Middle frontal gyrus (tissue), 1 donor: ENCODE measurements around the gene RRAS.
"Not testable (repeated sequence)": the region's sequence is repeated elsewhere in the genome, so short reads cannot be mapped to it uniquely, and the experiment has no call there.

Experiments
- DNase-seq: peaks from one replicate; pipeline ENCODE4 v3.0.0-alpha.2; 2015; ENCODE audit warnings: low spot score; ENCODE audit errors: extremely low spot score

RRAS gene

DNA sequence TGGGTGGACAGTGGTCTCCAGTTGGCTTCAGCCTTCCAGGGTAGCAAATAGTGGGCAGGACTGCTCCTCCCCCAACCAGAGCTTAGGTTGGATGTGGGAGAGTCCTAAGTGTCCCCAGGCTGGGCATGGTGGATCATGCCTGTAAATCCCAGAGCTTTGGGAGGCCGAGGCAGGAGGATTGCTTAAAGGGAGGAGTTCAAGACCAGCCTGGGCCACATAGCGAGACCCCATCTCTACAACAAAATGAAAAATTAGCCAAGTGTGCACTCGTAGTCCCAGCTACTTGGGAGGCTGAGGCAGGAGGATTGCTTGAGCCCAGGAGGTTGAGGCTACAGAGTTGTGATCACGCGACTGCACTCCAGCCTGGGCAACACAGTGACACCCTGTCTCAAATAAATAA, 7.4 kb downstream of the RRAS start:
- DNase-seq = no peak

GRCh38 chr19:49631610-49632192, 8.2 kb downstream of the RRAS start:
- no peak for DNase-seq

DNA sequence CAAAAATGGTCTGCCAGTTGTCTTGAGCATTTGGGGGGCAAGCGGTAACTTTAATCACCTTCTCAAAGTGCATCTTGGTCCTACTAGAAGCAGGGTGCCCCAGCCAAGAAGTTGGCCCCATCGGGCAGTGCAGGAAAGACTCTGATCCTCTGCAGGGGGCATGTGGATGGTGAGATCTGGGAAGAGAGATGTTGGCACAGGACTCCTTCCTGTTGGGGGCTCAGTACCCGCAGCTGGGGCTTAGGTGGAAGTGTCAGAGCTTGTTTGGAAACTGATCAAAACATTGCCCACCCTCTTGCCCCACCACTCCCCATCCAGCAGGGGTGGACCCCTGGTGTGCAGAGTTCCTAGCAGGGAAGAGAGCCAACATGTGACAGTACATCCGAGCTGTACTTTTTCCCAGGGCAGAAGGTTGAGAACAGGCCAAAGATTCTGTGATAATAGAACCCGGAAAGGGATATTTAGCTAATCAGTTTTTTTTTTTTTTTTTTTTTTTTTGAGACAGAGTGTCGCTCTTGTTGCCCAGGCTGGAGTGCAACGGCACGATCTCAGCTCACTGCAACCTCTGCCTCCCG, 8.8 kb downstream of the RRAS start:
- no peak for DNase-seq

DNA sequence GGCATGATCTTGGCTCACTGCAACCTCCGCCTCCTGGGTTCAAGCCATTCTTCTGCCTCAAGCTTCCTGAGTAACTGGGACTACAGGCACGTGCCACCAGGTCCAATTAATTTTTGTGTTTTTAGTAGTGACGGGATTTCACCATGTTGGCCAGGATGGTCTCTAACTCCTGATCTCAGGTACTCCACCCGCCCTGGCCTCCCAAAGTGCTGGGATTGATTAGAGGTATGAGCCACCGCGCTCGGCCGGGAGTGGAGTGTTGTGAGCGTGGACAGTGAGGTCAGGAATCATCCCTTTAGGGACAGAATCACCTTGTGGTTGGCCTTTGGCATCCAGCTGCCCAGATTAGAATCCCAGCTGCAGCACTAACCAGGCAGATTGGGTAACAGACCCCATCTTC, 10.3 kb downstream of the RRAS start:
- no peak for DNase-seq

DNA sequence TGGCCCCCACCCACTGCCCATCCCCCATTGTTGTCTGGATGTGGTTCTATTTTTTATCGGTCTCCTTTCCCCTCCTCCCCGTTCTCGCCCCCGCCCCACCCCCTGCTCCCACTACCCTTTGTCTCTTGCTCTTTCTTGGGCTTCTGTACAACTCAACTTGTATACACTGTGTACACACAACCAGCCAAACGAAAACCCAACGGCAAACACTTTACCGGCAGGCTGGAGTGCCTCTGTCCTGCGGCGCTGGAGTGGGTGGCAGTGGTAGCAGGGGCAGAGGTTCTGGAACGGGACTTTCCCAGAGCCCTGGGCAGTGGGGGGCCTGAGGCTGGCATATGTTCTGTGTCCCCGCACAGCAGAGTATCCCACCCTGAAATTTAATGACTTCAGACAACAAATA, 13.7 kb downstream of the RRAS start:
- no peak for DNase-seq

DNA sequence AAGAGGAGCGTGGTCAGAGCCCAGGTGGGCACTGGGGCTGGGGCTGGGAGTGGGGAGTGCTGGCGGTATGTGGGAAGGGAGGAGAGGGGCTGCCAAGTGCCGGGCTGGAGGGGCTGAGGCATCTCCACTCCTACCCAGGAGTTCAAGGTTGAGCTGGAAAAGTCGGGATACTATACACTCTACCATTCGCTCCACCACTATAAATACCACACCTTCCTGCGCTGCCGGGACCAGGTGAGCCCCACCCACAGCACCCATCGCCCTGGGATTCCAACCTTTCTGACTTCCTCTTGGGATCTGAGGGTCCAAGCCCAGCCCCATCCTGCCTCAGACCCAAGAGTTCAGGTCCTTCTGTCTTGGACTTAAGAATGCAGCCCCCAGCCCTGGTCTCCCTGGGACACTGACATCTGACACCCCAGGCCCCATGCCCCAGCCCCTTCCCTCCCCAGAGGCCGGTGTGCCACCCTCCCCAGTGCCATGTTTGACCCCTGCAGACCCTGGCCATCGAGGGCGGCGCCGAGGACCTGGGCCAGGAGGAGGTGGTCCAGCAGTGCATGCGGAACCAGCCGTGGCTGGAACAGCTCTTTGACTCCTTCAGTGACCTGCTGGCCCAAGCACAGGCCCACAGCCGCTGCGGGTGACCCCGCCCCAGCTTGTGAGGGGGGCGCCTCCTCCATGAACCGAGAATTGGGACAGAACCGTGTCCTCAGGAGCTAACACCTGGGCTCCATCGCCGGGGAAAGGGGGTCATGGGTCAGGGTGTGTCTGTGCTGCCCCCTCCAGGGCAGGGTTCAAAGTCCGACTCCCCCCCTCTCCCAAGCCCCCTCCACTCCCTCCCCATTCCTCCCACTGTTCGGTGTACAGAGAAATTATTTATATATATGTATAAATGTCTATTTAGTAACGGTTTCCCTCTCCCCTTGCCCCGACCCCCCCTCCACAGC, 14.7 kb downstream of the RRAS start:
- no peak for DNase-seq

- not testable (repeated sequence) for DNase-seq
These were observed 22.1 kb downstream of the RRAS start for GRCh38 chr19:49617860-49618259.

DNA sequence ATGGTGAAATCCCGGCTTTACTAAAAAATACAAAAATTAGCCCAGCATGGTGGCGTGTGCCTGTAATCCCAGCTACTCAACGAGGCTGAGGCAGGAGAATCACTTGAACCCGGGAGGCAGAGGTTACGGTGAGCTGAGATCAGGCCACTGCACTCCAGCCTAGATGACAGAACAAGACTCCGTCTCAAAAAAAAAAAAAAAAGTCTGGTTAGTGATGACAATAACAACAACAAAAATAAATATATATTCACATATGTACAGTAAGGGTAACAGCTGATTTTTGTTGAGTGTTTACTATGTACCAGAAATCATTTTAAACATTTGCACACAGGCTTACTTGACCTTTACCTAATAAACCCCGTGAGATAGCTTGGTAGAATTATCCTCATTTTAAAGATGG, 23.0 kb downstream of the RRAS start:
- DNase-seq = no peak

GRCh38 chr19:49616532-49616931, 23.4 kb downstream of the RRAS start:
- DNase-seq = no peak

DNA sequence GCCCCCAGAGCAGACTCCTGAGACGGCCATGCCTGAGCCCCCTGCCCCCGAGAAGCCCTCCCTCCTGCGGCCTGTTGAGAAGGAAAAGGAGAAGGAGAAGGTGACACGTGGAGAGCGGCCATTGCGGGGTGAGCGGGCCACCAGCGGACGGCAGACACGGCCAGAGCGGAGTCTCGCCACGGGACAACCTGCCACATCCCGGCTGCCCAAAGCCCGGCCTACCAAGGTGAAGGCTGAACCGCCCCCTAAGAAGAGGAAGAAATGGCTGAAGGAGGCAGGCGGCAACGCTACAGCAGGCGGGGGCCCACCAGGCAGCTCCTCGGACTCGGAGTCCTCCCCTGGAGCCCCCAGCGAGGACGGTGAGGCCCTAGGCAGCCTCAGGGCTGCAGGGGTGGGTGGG, 24.1 kb downstream of the RRAS start:
- no peak for DNase-seq

- DNase-seq = no peak
These were observed 25.7 kb downstream of the RRAS start for GRCh38 chr19:49614096-49614833.

GRCh38 chr19:49613374-49613773, 26.6 kb downstream of the RRAS start:
- DNase-seq = no peak

GRCh38 chr19:49609499-49610092, 30.3 kb downstream of the RRAS start:
- no peak for DNase-seq

- DNase-seq = no peak
These were observed 34.3 kb downstream of the RRAS start for GRCh38 chr19:49605605-49606004.

DNA sequence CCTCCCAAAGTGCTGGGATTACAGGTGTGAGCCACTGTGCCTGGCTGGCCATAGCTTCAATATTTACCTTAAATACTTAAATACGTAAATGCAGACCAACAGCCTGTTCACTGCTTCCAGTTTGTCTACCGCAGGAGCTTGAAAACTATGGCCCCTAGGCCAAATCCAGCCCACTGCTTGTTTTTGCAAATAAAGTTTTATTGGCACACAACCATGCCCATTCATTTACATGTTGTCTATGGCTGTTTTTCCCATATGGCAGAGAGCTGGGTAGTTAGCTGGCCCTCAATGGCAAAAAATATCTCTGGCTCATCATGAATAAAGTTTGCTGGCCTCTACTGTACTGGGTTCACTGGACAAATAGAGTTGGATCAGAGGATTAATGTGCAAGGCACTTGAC, 37.1 kb downstream of the RRAS start:
- DNase-seq = no peak

DNA sequence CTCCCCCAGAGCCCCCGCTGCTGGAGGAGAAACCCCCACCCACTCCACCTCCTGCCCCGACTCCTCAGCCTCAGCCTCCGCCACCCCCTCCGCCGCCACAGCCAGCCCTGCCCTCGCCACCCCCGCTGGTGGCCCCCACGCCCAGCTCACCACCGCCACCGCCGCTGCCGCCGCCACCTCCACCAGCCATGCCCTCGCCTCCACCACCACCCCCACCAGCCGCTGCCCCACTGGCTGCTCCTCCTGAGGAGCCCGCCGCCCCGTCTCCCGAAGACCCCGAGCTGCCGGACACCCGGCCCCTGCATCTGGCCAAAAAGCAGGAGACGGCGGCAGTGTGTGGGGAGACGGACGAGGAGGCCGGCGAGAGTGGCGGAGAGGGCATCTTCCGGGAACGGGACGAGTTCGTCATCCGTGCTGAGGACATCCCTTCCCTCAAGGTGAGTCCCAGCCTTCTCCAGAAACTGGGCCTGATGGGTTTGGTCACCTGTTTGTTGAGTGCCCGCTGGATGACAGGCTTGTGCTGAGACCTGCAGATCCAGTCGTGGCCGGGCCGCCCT, 38.4 kb downstream of the RRAS start:
- DNase-seq = no peak

DNA sequence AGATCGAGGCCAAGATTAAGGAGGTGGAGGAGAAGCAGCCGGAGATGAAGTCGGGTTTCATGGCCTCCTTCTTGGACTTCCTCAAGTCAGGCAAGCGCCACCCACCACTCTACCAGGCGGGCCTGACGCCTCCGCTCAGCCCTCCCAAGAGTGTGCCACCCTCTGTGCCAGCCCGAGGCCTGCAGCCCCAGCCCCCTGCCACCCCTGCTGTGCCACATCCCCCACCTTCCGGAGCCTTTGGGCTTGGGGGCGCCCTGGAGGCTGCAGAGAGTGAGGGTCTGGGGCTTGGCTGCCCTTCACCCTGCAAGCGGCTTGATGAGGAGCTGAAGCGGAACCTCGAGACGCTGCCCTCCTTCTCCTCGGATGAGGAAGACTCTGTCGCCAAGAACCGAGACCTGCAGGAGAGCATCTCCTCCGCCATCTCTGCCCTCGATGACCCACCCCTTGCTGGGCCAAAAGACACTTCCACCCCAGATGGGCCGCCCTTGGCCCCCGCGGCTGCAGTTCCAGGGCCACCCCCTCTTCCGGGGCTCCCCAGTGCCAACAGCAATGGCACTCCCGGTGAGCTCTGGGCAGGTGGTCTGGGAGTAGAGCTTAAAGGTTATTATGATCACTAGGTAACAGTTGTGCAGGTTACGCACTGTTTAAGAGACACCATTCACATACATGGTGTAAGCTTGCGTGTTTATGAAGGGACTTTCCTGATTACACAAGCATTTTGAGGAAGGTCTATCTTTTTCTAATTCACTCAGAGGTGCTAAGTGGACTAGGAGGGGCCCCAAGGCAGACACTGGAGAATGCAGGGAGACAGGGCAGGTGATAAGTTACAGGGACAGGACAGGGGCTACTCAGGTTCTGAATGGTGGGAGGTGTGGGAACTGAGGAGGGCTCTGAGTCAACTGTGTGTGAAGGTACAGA, 40.3 kb downstream of the RRAS start:
- DNase-seq = no peak

- no peak for DNase-seq
These were observed 42.3 kb downstream of the RRAS start for GRCh38 chr19:49597703-49597974.

DNA sequence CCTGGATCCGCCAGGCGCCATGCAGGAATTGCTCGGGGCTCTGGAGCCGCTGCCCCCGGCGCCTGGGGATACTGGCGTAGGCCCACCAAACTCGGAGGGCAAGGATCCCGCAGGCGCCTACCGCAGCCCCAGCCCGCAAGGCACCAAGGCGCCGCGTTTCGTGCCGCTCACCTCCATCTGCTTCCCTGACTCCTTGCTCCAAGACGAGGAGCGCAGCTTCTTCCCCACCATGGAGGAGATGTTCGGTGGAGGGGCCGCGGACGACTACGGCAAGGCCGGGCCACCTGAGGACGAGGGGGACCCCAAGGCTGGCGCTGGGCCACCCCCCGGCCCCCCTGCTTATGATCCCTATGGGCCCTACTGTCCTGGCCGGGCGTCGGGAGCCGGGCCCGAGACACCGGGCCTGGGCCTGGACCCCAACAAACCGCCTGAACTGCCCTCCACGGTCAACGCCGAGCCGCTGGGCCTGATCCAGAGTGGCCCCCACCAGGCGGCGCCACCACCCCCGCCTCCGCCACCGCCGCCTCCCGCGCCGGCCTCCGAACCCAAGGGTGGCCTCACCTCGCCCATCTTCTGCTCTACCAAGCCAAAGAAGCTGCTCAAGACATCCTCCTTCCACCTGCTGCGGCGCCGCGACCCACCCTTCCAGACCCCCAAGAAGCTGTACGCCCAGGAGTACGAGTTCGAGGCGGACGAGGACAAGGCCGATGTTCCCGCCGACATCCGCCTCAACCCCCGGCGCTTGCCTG, 42.8 kb downstream of the RRAS start:
- DNase-seq = no peak

- no peak for DNase-seq
These were observed 43.5 kb downstream of the RRAS start for GRCh38 chr19:49596407-49596806.
